Aorta (tissue), 5 donors: ENCODE results near the gene ADAMTSL1. TPM values are rescaled to one million over a fixed set of nuclear protein-coding genes. Genes with fewer than 3 reads are reported as not detected.

Experiments used
- ATAC-seq: fragments of 200-7000 bp; cut with Tn5 transposase; one replicate; pipeline ENCODE4 v1.9.1; 2022; ENCODE audit warnings: moderate library complexity; ENCODE audit not compliant: low FRiP score
- DNase-seq, 2 donors: peaks; one replicate each; pipeline ENCODE4 v3.0.0-alpha.2; 2020
- H3K27ac ChIP-seq, 2 donors: one replicate each; pipeline ENCODE4 v1.5.1; 2013; ENCODE audit warnings: low read length in 2 of 2, mild to moderate bottlenecking in 2 of 2, moderate library complexity in 2 of 2, control low read depth in 1 of 2, inconsistent platforms in 1 of 2, low read depth in 1 of 2
- H3K27me3 ChIP-seq, 2 donors: one replicate each; pipeline ENCODE4 v1.6.1; 2013; ENCODE audit warnings: control low read depth in 1 of 2, low read length in 1 of 2, mild to moderate bottlenecking in 1 of 2, moderate library complexity in 1 of 2; ENCODE audit not compliant: insufficient read depth in 2 of 2, control insufficient read depth in 1 of 2
- H3K36me3 ChIP-seq, 2 donors: one replicate each; pipeline ENCODE4 v1.6.1; 2013; ENCODE audit warnings: control low read depth in 1 of 2, low read length in 1 of 2, mild to moderate bottlenecking in 1 of 2; ENCODE audit not compliant: insufficient read depth in 2 of 2, control insufficient read depth in 1 of 2
- H3K4me1 ChIP-seq, 2 donors: one replicate each; pipeline ENCODE4 v1.6.1; 2013; ENCODE audit warnings: low read length in 2 of 2, control low read depth in 1 of 2, mild to moderate bottlenecking in 1 of 2, moderate library complexity in 1 of 2; ENCODE audit not compliant: insufficient read depth in 2 of 2, control insufficient read depth in 1 of 2
- H3K4me3 ChIP-seq, 2 donors: one replicate each; pipeline ENCODE4 v1.5.1; 2013; ENCODE audit warnings: low read length in 2 of 2, control low read depth in 1 of 2, mild to moderate bottlenecking in 1 of 2
- H3K9me3 ChIP-seq: one replicate; pipeline ENCODE4 v1.6.1; 2013; ENCODE audit warnings: mild to moderate bottlenecking, low read length; ENCODE audit not compliant: control insufficient read depth
- WGBS, 2 donors: extraction: QIAGEN DNeasy Blood & Tissue Kit; methylation state at CpG; one replicate each; pipeline ENCODE4 v1.1.7; 2013; 5-methylcytosine and 5-hydroxymethylcytosine counted together
- intact Hi-C, 2 donors: fragments of 100-400 bp; cut with DNase I; formaldehyde crosslinking; loops; one replicate each; pipeline versions ENCODE4 v1.14.2 to v1.15.0; 2022
- polyA plus RNA-seq, 2 donors: library from polyadenylated mRNA; stranded (reverse); fragments of 200-250 nt; gene quantifications; one replicate each; pipeline ENCODE4 v1.2.3, GENCODE V29; 2013
- total RNA-seq, 2 donors: library from RNA; stranded (reverse); fragmentation: NEBNext Ultra II Directional; extraction: Animal tissue kit (Norgen Biotek cat#: 25700); gene quantifications; one replicate each; pipeline ENCODE4 v1.2.1, GENCODE V29; 2021
- donor health status: healthy with polysubstance abuse.
- donor health status: Bipolar disorder and iron deficiency.
- donor health status: DM: no; HTN: no; CAD: no.
- donor health status: DM: no; HTN: no; CAD: no.
- donor health status: DM: yes; HTN: yes; CAD: no.

Gene ADAMTSL1
- total and polyA plus RNA-seq, 4 donors: 6.6 to 54.2 (median 30.0) TPM

DNA sequence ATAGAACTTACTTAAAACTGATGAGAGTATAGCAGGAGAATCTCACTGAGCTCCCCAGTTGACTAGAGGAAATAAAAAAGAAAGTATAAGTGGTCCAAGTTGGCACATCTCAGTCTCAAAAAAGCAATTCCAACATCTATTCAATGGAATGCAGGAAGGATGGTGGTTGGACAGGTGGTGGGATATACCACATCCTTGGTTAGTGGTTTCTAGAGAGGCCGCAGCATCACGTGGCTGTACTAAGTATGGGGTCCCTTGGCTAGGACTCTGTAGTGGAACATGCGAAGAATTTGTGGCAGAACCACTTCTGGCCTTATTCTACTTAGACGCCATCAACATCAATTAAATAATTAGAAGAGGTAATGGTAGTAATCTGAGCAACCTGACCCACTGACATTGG, 326.6 kb downstream of the ADAMTSL1 start:
- Histone ChIP-seq H3K27me3 (no peaks in the 10 kb centered on the region), H3K27ac (no peak overlapping the region), H3K4me3 (no peak overlapping the region), H3K9me3 (no peaks in the 10 kb centered on the region), H3K36me3 (no peaks in the 10 kb centered on the region), H3K4me1 (peaks cover 1 to 3% of the 10 kb centered on the region in 2 donors)
- 96 to 97% methylated on average over 4 of the region's 4 CpGs for WGBS, 2 donors
- ATAC-seq (no peak), DNase-seq (no peak)
- intact Hi-C loops: no loop called here

- H3K9me3 ChIP-seq: no peaks in the 10 kb centered on the region
Measured at GRCh38 chr9:18805386-18805785, 331.4 kb downstream of the ADAMTSL1 start.

GRCh38 chr9:18806232-18807080, 332.5 kb downstream of the ADAMTSL1 start:
- no peak for ATAC-seq
- H3K4me3 ChIP-seq: no peak overlapping the region
- peaks cover 0 to 8% of the 10 kb centered on the region in 2 donors for H3K4me1 ChIP-seq
- H3K27ac ChIP-seq: no peak overlapping the region
- H3K36me3 ChIP-seq: no peaks in the 10 kb centered on the region
- WGBS, 2 donors: 62 to 68% methylated on average over 6 of the region's 6 CpGs
- no peak for DNase-seq
- intact Hi-C loops: no loop called here
- H3K9me3 ChIP-seq: no peaks in the 10 kb centered on the region
- H3K27me3 ChIP-seq: no peaks in the 10 kb centered on the region

More at GRCh38 chr9:18805386-18805785, 331.4 kb downstream of the ADAMTSL1 start:
- DNase-seq (no peak), ATAC-seq (no peak)
- peaks cover 0 to 8% of the 10 kb centered on the region in 2 donors for H3K4me1 ChIP-seq
- H3K36me3 ChIP-seq: no peaks in the 10 kb centered on the region
- 91 to 93% methylated on average over 5 of the region's 5 CpGs for WGBS, 2 donors
- no peaks in the 10 kb centered on the region for H3K27me3 ChIP-seq
- no peak overlapping the region for H3K27ac ChIP-seq
- intact Hi-C loops: no loop called here
- H3K4me3 ChIP-seq: no peak overlapping the region

DNA sequence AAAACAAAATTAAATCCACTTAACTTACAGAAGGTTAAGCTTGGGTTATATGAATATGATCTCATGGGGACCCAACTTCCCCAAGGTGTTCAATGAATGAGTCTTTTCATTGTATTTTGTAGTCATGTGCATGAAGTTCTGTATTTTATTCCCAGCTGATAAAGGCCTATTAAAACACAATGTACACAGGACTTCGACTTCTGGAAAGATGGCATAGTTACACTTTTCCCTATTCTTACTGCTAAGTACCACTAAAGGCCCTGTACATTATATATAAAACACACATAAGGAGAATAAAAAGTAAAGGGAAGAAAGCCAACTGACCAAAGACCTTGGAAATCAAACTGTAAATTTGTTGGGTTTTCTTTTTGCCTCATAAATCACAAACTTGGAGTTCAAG, 336.6 kb downstream of the ADAMTSL1 start:
- no peaks in the 10 kb centered on the region for H3K36me3 ChIP-seq
- no peak overlapping the region for H3K4me3 ChIP-seq
- DNase-seq: no peak
- no peak overlapping the region for H3K27ac ChIP-seq
- intact Hi-C loops: no loop called here
- peaks cover 0 to 6% of the 10 kb centered on the region in 2 donors for H3K4me1 ChIP-seq
- H3K27me3 ChIP-seq: no peaks in the 10 kb centered on the region
- H3K9me3 ChIP-seq: no peaks in the 10 kb centered on the region
- 93 to 97% methylated on average over 1 of the region's 1 CpG for WGBS, 2 donors
- ATAC-seq: no peak

DNA sequence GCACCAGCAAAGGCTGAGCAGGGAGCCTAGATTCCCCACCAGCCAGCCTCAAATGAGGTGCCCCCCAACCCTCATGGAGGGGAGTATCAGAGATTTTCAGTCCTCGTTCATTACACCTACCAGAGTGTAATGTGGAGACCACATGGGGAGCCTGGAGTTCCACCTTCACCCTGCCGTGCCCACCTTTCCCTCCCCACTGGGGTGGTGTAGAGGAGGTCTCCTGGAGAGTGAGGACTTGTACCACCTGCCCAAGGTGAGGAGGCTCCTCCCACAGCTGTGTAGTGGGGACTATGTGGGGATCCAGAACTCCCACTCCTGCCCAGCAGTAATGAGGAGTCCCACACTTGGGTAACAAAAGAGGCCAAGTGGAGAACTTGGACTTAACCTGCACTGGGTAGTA, 337.2 kb downstream of the ADAMTSL1 start:
- Histone ChIP-seq H3K4me1 (peaks cover 0 to 3% of the 10 kb centered on the region in 2 donors), H3K36me3 (no peaks in the 10 kb centered on the region), H3K27ac (no peak overlapping the region), H3K27me3 (no peaks in the 10 kb centered on the region), H3K4me3 (no peak overlapping the region), H3K9me3 (no peaks in the 10 kb centered on the region)
- intact Hi-C loops: no loop called here
- no peak for DNase-seq
- WGBS, 2 donors: 79 to 87% methylated on average over 2 of the region's 2 CpGs
- ATAC-seq: peak; percentile 38

DNA sequence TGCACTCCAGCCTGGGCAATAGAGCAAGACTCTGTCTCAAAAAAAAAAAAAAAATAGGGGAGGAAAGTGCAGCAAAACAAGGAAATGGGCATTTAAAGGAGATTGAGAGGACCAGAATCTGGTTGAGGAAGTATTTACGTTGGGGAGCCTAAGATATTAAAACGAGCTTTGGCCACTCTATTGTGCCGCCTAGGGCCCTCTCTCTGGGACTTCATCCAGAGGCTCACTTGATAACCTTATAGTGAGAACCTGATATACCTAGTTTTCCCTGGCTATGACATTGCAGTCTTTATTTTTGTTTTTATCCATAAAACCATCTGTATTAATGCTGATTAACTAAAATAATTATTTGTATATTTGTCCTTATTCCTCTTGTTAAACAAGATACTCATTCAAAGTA, 345.5 kb downstream of the ADAMTSL1 start:
- no peak overlapping the region for H3K4me3 ChIP-seq
- no peaks in the 10 kb centered on the region for H3K9me3 ChIP-seq
- H3K27ac ChIP-seq: no peak overlapping the region
- ATAC-seq: no peak
- no peaks in the 10 kb centered on the region for H3K27me3 ChIP-seq
- DNase-seq: no peak
- WGBS, 2 donors: 72 to 75% methylated on average over 3 of the region's 3 CpGs
- no peaks in the 10 kb centered on the region for H3K4me1 ChIP-seq
- peaks cover 0 to 5% of the 10 kb centered on the region in 2 donors for H3K36me3 ChIP-seq
- intact Hi-C loops: no loop called here

- WGBS, 2 donors: 81 to 99% methylated on average over 3 of the region's 3 CpGs
- no peak for DNase-seq
- H3K36me3 ChIP-seq: peaks cover 0 to 5% of the 10 kb centered on the region in 2 donors
- H3K9me3 ChIP-seq: no peaks in the 10 kb centered on the region
- no peaks in the 10 kb centered on the region for H3K27me3 ChIP-seq
- no peak overlapping the region for H3K27ac ChIP-seq
- no peak for ATAC-seq
- no peaks in the 10 kb centered on the region for H3K4me1 ChIP-seq
- H3K4me3 ChIP-seq: no peak overlapping the region
- intact Hi-C loops: no loop called here
Measured at GRCh38 chr9:18820566-18821095, 346.7 kb downstream of the ADAMTSL1 start.

- H3K4me3 ChIP-seq: no peak overlapping the region
- no peaks in the 10 kb centered on the region for H3K9me3 ChIP-seq
- no peak overlapping the region for H3K27ac ChIP-seq
- no peaks in the 10 kb centered on the region for H3K27me3 ChIP-seq
- no peak for DNase-seq
- H3K36me3 ChIP-seq: peaks cover 0 to 5% of the 10 kb centered on the region in 2 donors
- no peak for ATAC-seq
- no peaks in the 10 kb centered on the region for H3K4me1 ChIP-seq
- intact Hi-C loops: no loop called here
- 70 to 71% methylated on average over 3 of the region's 3 CpGs for WGBS, 2 donors
Measured at GRCh38 chr9:18821788-18822187, 347.8 kb downstream of the ADAMTSL1 start.

DNA sequence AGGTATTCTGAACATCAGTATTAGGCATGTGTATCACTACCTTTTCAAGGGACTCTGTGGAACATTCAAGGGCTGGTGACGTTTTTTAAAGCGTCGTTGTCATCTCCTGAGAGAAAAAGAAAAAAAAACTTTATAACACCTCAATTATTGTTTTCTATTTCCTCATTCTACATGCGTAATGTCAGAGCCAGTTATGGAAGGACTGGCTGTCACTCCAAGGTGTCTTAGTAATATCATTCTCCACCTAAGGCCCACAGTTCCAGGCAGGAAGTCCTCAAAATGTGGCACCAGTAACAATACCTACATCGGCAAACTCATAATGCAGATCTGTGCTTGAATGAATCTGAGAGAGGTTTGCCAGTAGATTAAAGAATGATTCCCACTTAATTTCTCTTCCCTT, 348.9 kb downstream of the ADAMTSL1 start:
- Histone ChIP-seq H3K27ac (no peak overlapping the region), H3K27me3 (no peaks in the 10 kb centered on the region), H3K36me3 (peaks cover 0 to 3% of the 10 kb centered on the region in 2 donors), H3K4me1 (no peaks in the 10 kb centered on the region), H3K4me3 (no peak overlapping the region), H3K9me3 (no peaks in the 10 kb centered on the region)
- no peak for DNase-seq
- WGBS, 2 donors: 88 to 90% methylated on average over 5 of the region's 5 CpGs
- intact Hi-C loops: no loop called here
- ATAC-seq: no peak
